SK-N-SH (cell line): ENCODE results near the gene SYNJ1.
"Not testable (repeated sequence)": the region's sequence is repeated elsewhere in the genome, so short reads cannot be mapped to it uniquely, and the experiment has no call there.

Experiments
- EZH2phosphoT487 ChIP-seq: fragments of 200-600 bp; sonication (generic); IDR thresholded peaks from 2 replicates; pipeline ENCODE4 v1.6.1; 2017; ENCODE audit warnings: low read depth, mixed run types, mild to moderate bottlenecking, antibody characterized with exemption, moderate library complexity, borderline replicate concordance
- TEAD4 ChIP-seq: IDR thresholded peaks from 2 replicates; pipeline ENCODE4 v1.4.0; 2012; ENCODE audit warnings: mild to moderate bottlenecking, borderline replicate concordance; ENCODE audit not compliant: insufficient read depth

- TF ChIP-seq TEAD4, EZH2phosphoT487: not testable (repeated sequence)
These were observed 66.6 kb downstream of the SYNJ1 start for GRCh38 chr21:32661026-32661782.
